Stomach (tissue), 9 donors: ENCODE results near the gene DBNL. TPM values are rescaled to one million over a fixed set of nuclear protein-coding genes. Genes with fewer than 3 reads are reported as not detected.
A peak's percentile ranks its signal among the peaks of the same experiment; 100 is the strongest.

ENCODE experiments used
- DNase-seq, 2 donors: peaks; one replicate each; pipeline versions ENCODE4 v3.0.0 to v3.0.0-alpha.2; 2013 to 2019
- H3K27ac ChIP-seq, 5 donors: fragments of 200-600 bp in 4 of 5; sonication (generic) in 4 of 5; one replicate each; pipeline ENCODE4 v1.5.1; 2013 to 2019; ENCODE audit warnings: mild to moderate bottlenecking in 1 of 5, moderate library complexity in 1 of 5
- H3K27me3 ChIP-seq, 3 donors: fragments of 200-600 bp; sonication (generic); one replicate each; pipeline ENCODE4 v1.5.1; 2017 to 2019; ENCODE audit warnings: mixed run types in 1 of 3
- H3K36me3 ChIP-seq, 4 donors: fragments of 200-600 bp; sonication (generic); 1 replicate in 3 of 4; 2 replicates in 1 of 4; pipeline ENCODE4 v1.5.1; 2016 to 2019
- H3K4me1 ChIP-seq, 4 donors: fragments of 200-600 bp; sonication (generic); one replicate each; pipeline ENCODE4 v1.5.1; 2016 to 2019
- H3K4me3 ChIP-seq, 4 donors: fragments of 200-600 bp; sonication (generic) in 3 of 4; one replicate each; pipeline ENCODE4 v1.5.1; 2016 to 2019; ENCODE audit warnings: mild to moderate bottlenecking in 1 of 4
- H3K9me3 ChIP-seq, 4 donors: fragments of 200-600 bp; sonication (generic); one replicate each; pipeline ENCODE4 v1.5.1; 2016 to 2019
- EP300 ChIP-seq: sonication (generic); formaldehyde crosslinking; IDR thresholded peaks from one replicate; pipeline ENCODE4 v1.6.1; 2017; ENCODE audit warnings: antibody characterized with exemption
- POLR2A ChIP-seq, 4 donors: fragments of 450-650 bp; IDR thresholded peaks; one replicate each; pipeline ENCODE4 v1.6.1; 2016; ENCODE audit warnings: antibody characterized with exemption in 4 of 4, control low read depth in 2 of 4, mild to moderate bottlenecking in 1 of 4, moderate library complexity in 1 of 4
- POLR2AphosphoS5 ChIP-seq, 3 donors: sonication (generic); formaldehyde crosslinking; IDR thresholded peaks; one replicate each; pipeline ENCODE4 v1.6.1; 2016; ENCODE audit warnings: antibody characterized with exemption in 3 of 3
- WGBS, 5 donors: extraction: QIAGEN DNeasy Blood & Tissue Kit in 3 of 5; methylation state at CpG; one replicate each; pipeline versions ENCODE4 v1.1.5 to v1.1.7; 2013 to 2018; 5-methylcytosine and 5-hydroxymethylcytosine counted together
- intact Hi-C: fragments of 100-400 bp; cut with DNase I; formaldehyde crosslinking; loops from one replicate; pipeline ENCODE4 v1.15.1; 2023; ENCODE audit warnings: low total_unique reads
- polyA plus RNA-seq, 3 donors: library from polyadenylated mRNA; stranded (reverse); fragments of 200-250 nt; gene quantifications; one replicate each; pipeline ENCODE4 v1.2.3, GENCODE V29; 2013
- total RNA-seq, 5 donors: library from RNA; depleted of rRNA; stranded (reverse); fragments of >200 nt; gene quantifications; one replicate each; pipeline versions ENCODE4 v1.1.0 to v1.2.3, GENCODE V29; 2014 to 2016
- TF ChIP-seq, protein P1 (sequence below), 7 experiments: fragments of 450-650 bp in 4 of 7; fragments of 200-600 bp in 3 of 7; sonication (generic) in 3 of 7; IDR thresholded peaks; one replicate each; pipeline ENCODE4 v1.5.1; 2016 to 2019; ENCODE audit warnings: antibody characterized with exemption in 7 of 7, control low read depth in 2 of 7, mild to moderate bottlenecking in 1 of 7
- donor health status: healthy with polysubstance abuse.
- donor health status: Bipolar disorder and iron deficiency.
- donor health status: healthy.

DBNL gene
- total and polyA plus RNA-seq, 8 donors: 27.4 to 154 (median 78.0) TPM

DNA sequence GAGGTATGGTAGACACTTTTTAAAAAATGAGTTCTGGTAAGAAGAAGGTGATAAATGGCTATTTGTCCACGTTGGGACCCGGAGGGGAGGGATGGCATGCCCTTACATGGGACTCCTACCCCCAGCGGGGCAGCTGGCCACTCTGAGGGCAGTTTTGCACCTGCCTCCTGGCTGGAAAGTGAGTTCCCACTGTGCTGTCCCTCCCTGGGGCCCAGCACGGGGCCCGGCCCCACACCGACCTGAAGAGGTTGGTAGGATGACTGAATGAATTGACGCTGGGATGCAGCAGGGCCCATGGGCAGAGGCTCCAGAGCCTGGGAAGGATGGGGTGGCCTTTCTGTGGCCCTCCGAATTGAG is 59.0 kb downstream of the DBNL start:
- no peak for DNase-seq
- Histone ChIP-seq H3K4me3 (peak overlapping the region in 2 of 4 donors; percentile 53 to 61), H3K27me3 (peaks cover 0 to 41% (median 28%) of the 10 kb centered on the region in 3 donors), H3K9me3 (no peaks in the 10 kb centered on the region), H3K36me3 (peaks cover 0 to 19% (median 15%) of the 10 kb centered on the region in 4 donors), H3K4me1 (peaks cover 5 to 56% (median 33%) of the 10 kb centered on the region in 4 donors), H3K27ac (peak overlapping the region; percentile 24 to 93 (median 88))
- TF ChIP-seq POLR2A (IDR thresholded peaks at IDR 0.05) (no peak), EP300 (no peak), POLR2AphosphoS5 (IDR thresholded peaks at IDR 0.05) (no peak)
- TF ChIP-seq, protein P1, sequence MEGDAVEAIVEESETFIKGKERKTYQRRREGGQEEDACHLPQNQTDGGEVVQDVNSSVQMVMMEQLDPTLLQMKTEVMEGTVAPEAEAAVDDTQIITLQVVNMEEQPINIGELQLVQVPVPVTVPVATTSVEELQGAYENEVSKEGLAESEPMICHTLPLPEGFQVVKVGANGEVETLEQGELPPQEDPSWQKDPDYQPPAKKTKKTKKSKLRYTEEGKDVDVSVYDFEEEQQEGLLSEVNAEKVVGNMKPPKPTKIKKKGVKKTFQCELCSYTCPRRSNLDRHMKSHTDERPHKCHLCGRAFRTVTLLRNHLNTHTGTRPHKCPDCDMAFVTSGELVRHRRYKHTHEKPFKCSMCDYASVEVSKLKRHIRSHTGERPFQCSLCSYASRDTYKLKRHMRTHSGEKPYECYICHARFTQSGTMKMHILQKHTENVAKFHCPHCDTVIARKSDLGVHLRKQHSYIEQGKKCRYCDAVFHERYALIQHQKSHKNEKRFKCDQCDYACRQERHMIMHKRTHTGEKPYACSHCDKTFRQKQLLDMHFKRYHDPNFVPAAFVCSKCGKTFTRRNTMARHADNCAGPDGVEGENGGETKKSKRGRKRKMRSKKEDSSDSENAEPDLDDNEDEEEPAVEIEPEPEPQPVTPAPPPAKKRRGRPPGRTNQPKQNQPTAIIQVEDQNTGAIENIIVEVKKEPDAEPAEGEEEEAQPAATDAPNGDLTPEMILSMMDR (IDR thresholded peaks at IDR 0.05): no peak
- intact Hi-C loops: no loop called here
- 52 to 71% (median 56%) methylated on average over 7 to 8 of the region's 8 CpGs for WGBS, 5 donors

DNA sequence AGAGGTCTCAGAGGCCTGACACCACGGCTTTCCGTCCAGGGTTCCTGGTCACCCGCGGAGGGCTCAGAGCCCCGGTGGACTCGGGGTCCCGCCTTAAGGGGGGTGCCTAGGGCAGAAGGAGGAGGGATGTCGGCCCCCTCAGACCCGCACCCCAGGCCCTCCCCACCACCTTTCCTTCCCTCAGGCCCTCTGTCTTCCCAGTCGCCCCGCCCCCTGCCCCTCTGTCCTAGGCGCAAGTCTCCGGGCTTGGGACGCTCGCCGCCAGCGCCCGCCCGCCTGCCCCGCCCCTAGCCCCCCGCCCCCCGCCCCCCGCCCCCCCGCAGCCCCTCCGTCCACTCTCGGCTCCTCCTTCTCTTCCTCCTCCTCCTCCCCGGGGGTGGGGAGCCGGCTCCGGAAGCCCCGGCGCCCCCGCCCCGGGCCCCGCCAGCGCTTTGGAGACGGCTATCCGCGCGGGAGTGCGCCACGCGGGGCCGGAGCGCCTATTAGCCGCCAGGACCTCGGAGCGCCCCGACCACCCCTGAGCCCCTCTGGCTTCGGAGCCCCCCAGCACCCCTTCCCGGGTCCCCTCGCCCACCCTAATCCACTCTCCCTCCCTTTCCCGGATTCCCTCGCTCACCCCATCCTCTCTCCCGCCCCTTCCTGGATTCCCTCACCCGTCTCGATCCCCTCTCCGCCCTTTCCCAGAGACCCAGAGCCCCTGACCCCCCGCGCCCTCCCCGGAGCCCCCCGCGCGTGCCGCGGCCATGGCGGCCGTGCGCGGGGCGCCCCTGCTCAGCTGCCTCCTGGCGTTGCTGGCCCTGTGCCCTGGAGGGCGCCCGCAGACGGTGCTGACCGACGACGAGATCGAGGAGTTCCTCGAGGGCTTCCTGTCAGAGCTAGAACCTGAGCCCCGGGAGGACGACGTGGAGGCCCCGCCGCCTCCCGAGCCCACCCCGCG is 59.7 kb downstream of the DBNL start, which contains the start of gene AEBP1:
Gene AEBP1, plus strand, starts transcription at position 423 of the 937 bp plus-strand sequence. Its CDS starts 321 bp downstream, at position 744.
- peaks cover 0 to 41% (median 28%) of the 10 kb centered on the region in 3 donors for H3K27me3 ChIP-seq
- peaks cover 5 to 56% (median 35%) of the 10 kb centered on the region in 4 donors for H3K4me1 ChIP-seq
- no peaks in the 10 kb centered on the region for H3K9me3 ChIP-seq
- TF ChIP-seq POLR2A (IDR thresholded peaks at IDR 0.05) (no peak), EP300 (no peak), POLR2AphosphoS5 (IDR thresholded peaks at IDR 0.05) (no peak)
- TF ChIP-seq, protein P1 (IDR thresholded peaks at IDR 0.05): no peak
- H3K27ac ChIP-seq: peak within 1 kb of the TSS; percentile 24 to 93 (median 88)
- intact Hi-C loops: no loop called here
- H3K36me3 ChIP-seq: peaks cover 0 to 25% (median 21%) of the 10 kb centered on the region in 4 donors
- DNase-seq: peak in 1 of 2 donors; percentile 78
- H3K4me3 ChIP-seq: peak within 1 kb of the TSS; percentile 46 to 61 (median 54)
- 2 to 5% (median 4%) methylated on average over 30 to 84 of the region's 87 CpGs for WGBS, 5 donors

DNA sequence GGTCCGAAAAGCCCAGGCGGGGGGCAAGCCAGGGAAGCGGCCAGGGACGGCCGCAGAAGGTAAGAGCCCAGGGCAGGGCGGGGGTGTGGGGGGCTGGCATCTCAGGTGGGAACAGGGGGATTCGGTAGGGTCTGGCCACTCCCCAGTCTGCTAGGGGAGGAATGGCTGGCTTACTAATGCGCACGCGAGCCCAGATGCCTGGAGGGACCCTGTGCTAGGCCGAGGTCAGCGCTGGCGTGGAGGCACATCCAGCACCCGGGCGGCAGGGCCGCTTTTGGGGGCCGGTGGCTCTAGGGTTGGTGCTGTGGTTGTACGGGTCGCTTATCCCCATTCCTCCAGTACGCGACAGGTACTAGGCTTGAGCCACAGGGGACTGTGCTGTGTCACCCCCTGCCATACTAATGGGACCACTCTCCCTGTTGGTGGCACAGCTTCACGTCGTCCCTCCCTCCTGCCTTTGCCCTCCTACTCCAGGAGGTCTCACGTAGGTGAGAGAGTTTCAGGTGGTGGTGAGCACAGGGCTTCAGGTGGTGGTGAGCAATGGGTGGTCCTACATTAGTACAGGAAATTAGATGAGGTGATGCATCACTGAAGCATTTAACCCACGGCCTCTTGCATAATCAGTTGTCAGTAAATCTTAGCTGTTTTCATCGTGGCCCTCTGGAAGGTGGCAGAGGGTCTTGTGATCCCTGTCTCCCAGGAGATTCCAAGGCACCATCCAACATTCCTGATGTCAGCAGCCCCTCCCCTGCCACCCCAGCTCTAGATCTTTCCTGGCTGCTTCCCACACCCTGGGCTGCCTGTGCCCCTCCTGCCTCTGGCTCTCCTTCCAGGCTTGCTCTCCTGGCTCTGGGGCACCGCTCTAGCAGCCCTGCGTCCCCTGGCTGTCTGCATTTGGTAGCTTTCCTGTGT is 60.6 kb downstream of the DBNL start:
- TF ChIP-seq, protein P1 (IDR thresholded peaks at IDR 0.05): no peak
- peak; percentile 13 for TF ChIP-seq EP300
- TF ChIP-seq POLR2AphosphoS5 (IDR thresholded peaks at IDR 0.05): peak in 2 of 3 donors; percentile 35 to 42
- no peak for TF ChIP-seq POLR2A (IDR thresholded peaks at IDR 0.05)
- no peaks in the 10 kb centered on the region for H3K9me3 ChIP-seq
- H3K27ac ChIP-seq: peak overlapping the region; percentile 1 to 93 (median 88)
- peak overlapping the region; percentile 46 to 61 (median 54) for H3K4me3 ChIP-seq
- WGBS, 5 donors: 18 to 40% (median 34%) methylated on average over 23 to 28 of the region's 28 CpGs
- intact Hi-C loops: no loop called here
- peaks cover 0 to 41% (median 28%) of the 10 kb centered on the region in 3 donors for H3K27me3 ChIP-seq
- peaks cover 5 to 56% (median 35%) of the 10 kb centered on the region in 4 donors for H3K4me1 ChIP-seq
- DNase-seq: peak in 1 of 2 donors; percentile 52
- peaks cover 0 to 34% (median 31%) of the 10 kb centered on the region in 4 donors for H3K36me3 ChIP-seq
